Middle frontal gyrus (tissue), 1 donor: ENCODE measurements around the gene CROT.

ENCODE experiments used
- DNase-seq: peaks from one replicate; pipeline ENCODE4 v3.0.0-alpha.2; 2015; ENCODE audit warnings: low spot score; ENCODE audit errors: extremely low spot score

CROT gene

DNA sequence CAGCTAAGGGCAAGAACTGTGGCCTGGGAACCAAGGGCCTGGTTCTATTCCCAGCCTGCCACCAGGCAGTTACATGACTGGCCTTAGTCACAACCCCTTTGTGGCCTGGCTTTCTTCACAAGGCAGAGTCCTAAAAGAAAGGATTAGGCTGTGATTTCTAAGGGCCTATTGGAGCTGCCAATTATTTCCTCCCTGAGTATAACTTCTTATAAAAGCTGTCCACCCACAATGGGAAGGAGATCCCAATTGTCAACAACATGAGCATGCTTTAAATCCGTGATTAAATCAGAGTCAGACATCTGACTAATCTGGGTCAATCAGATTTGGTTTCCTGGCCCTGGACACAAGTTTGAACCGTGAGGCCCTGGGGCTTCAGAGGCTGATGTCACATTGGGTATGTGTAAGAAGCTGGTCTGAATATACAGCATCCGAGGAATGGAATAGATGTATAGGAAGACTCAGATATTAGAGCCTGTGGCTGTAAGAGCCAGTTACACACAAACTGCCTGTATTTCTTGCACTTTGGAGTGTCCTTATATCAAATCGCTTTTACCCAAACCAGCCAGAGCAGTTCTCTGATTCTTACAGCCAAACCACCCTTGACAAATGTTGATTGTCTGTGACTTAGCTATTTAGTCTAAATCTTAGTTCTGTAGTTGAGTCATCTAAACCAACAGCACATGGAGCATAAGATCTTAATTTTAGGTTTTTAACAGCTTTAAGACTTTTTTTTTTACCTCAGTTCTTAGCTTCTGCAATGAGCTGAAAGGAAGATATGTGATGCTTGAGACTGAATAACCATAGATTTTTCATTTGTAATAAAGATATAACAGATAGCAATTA is 68.7 kb downstream of the CROT start:
- DNase-seq, result no peak

DNA sequence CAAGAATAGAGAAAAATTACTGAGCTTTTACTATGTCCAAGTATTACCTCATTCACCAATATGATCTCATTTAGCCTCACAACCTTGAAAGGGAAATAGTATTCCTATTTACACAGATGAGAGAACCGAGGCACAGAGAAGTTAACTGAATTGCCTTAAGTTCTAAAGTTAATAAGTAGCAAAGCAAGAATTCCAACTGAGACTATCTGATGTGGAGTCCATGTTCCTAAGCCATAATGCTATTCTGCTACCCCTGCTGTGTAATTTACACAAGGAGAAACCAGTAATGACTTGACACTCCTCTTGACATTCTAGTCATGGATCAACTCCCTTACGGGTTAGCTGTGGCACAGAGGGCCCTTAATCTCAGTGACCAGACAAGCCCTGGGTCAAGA is 69.3 kb downstream of the CROT start:
- DNase-seq, result no peak

DNA sequence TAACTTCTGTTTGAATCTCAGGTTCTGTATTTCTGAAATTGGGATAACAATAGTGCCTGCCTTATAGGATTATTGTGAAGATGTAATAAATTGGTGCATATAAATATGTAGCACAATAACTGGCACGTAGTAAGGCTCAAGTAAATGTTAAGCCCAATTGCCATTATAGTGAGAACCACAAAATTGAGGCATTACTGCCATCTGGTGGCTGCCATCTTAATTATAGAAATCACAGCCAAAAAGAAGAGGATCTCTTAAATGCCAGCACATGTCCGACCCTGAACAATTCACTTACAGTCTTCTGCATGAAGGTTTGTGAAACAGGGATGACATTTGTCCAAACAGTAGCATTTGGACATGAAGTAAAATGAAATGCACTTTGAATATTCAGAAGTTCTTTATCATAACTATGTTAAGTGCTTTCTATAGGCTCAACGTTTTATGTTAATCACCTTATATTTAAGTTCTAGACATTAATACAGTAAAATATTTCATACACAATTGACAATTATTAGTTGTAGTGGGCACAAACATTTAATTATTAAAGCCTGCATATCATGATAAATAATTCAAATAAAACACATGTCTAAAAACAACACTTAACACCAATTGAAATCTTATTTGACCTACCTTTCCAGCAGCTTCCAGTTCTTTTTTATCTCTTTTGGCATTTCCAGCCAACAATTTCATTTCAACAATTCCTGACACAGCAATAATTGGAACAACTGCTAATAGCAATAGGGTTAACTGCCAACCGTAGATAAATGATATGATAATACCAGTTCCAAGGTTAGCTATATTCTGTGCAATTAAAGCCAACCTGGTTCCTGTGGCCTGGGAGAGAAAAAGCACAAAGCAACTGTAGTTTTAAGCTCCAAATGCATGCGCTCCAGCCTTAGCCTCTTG is 71.5 kb downstream of the CROT start:
- DNase-seq, result peak; percentile 76

DNA sequence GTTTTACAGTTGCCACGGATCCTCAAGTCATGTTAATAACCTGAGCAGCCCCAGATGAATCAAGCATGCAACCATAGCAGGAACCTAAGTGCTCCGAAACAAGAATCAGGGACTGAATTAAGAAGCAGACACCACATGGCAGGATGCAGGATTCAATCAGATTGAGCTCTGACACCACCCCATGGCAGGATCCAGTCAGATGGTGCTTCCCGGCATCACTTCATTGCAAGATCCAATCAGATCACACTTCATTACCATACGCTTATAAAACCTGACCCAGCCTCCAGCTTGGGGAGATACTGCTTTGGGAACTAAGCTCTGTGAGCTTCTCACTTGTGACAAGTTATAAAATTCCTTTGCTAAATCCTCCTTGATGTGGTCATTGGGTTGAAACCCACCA is 74.7 kb downstream of the CROT start:
- DNase-seq, result no peak

DNA sequence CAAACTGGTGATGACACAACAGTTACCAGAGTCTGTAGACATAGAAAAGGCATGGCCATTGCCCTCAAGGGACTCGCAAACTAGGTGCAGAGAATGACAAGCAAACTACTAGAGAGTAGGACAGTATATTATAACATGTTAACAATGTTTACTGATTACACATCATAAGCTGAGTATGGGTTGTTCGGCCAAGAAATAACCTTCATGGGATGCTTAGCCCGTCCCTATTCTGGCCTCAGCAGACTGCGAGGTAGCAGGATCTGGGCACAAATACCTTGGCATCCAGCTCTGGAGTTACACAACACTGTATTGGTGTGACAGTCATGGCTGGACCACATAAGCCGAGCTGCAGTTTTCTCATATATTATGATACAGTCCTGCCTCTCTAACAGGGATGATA is 78.6 kb downstream of the CROT start:
- DNase-seq, result no peak

DNA sequence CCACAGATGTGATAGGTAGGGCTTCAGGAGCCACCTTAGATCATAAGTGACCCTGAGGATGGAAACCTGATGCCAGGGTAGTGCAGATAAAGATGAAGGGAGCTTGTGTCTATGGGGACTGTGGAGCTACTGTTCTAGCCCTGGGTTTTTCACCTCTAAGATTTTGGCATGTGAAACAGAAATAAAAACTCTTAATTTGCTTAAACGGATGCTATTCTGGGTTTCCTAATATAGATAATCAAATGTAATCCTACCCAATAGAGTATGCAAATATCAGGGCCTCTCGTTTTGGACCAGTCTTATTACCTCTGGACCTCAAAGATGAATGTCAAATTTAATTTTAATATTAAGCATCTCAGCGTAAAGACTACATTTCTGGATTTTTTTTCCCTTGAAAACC is 80.7 kb downstream of the CROT start:
- DNase-seq, result no peak

DNA sequence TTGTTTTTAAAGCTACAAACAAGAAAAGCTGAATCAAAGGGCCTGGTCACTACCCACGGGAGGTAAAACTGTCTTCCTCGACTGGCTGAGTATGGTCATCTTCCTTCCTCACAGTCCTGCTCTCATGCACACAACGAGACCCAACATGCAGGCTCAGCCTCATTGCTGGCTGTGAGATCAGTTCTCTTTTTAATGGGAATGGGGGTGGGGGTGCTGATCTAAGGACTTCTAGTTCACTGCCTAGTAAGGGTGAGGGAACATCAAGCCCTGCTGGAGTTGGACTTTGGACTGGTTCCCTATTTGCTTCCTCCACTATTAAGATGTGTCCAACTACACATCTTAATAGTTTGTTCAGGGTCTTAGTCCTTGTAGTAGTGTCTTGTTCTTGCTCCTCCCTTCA is 81.8 kb downstream of the CROT start:
- DNase-seq, result no peak

DNA sequence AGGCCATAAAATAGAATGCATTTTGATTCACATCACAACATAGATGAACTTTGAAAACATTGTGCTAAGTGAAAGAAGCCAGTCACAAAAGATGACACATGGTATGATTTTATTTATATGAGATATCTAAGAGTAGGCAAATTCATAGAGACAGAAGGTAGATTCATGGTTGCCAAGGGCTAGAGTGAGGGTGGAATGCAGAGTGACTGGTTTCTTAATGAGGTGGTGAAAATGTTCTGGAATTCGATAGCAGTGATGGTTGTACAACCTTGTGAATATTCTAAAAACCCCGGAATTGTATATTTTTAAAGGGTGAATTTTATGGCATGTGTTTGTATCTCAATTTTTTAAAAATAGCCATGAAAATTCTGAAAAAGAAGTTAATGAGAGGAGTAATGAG is 87.1 kb downstream of the CROT start:
- no peak for DNase-seq

DNA sequence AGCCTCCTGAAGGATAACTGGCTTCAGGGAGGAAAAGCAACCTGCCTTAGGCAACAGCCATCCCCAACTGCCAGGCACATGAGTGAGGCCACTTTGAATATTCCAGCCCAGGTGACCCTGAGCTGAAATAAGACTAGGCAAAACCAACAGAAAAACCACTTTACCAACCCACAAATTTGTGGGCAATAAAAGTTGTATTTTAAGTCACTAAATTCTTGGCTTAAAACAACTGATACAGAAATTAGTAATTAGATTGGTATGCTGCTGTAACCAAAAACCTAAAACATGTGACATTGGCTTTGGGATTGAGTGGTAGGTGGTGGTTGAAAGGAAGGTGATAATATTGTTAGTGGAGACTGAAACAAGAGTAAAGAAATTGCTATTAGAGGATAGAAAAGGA is 90.1 kb downstream of the CROT start:
- DNase-seq, result no peak

DNA sequence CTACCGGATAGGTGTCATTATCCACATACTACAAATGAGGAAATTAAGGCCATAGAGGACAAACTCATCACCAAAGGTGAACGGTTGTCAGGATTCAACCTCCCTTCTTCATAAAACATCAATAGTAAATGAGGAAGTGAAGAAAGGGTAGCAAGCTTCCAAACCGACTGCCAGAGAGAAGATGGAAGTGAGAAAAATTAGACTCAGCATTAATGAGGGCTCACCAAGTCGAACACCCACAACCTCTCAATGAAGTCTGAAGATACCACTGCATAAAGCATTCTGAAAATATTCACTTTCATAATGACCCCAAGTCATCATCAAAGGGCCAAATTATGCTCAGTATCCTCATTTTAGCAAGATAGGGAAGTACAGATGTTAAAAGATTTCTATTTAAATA is 100.4 kb downstream of the CROT start:
- no peak for DNase-seq

DNA sequence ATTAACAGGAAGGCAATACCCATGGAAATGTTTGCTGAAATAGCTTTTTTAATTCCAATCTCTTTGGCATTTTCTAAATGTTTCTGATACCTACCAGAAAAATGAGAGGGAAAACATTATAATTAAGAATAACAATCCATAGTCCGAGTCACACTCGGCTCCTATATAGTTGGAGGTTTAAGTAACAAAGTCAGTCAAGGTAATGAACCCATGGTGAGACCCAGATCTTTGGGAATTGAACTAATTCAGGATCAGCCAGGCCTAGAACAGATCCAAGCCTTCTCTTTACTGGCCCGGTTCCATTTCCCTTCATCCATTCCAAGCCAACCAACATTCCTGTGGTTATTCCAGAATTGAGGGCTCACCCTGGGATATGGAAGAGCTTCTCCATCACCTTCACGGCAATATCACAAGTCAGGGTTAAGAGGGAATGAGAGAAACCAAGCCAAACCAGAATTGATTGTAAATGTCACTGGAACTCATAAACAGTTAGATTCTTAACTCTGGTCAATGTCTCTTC is 101.7 kb downstream of the CROT start:
- DNase-seq, result no peak

DNA sequence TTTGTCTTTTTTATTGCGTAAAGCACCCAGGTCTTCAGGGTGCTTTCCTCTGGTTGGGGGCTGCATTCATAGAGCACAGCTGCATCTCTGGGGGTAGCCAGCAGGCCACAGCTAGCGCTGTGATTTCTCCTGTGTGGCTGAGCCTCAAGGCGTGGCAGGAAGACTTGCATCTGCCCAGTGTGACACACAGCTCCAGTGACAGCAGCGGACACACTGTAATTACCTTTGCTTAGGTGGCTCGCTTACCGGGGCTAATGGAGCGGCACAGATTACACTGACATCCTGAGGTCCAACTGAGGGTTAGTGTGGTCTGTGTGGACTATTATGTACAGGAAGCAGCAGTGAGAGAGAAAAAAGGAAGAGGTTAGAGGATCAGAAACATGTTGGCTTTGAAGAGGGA is 102.9 kb downstream of the CROT start:
- no peak for DNase-seq
